ENCODE results near the gene PSMA4.
"Not testable (repeated sequence)": the region's sequence is repeated elsewhere in the genome, so short reads cannot be mapped to it uniquely, and the experiment has no call there.

PSMA4 gene

GRCh38 chr15:78540141-78540870 lies at the start of gene PSMA4:
Gene PSMA4 (plus strand): TSS chr15:78540444. CDS start chr15:78541928, 1,484 bp downstream.
- peak; percentile 98 for DNase-seq (ENCODE audit: low spot score)

- no peak for DNase-seq (ENCODE audit: low spot score)
Measured at GRCh38 chr15:78492872-78493271, 47.4 kb upstream of the PSMA4 start.

- DNase-seq (ENCODE audit: low spot score): no peak
Measured at GRCh38 chr15:78501857-78502256, 38.4 kb upstream of the PSMA4 start.

- DNase-seq (ENCODE audit: low spot score): no peak
Measured at GRCh38 chr15:78502641-78503040, 37.6 kb upstream of the PSMA4 start.

DNA sequence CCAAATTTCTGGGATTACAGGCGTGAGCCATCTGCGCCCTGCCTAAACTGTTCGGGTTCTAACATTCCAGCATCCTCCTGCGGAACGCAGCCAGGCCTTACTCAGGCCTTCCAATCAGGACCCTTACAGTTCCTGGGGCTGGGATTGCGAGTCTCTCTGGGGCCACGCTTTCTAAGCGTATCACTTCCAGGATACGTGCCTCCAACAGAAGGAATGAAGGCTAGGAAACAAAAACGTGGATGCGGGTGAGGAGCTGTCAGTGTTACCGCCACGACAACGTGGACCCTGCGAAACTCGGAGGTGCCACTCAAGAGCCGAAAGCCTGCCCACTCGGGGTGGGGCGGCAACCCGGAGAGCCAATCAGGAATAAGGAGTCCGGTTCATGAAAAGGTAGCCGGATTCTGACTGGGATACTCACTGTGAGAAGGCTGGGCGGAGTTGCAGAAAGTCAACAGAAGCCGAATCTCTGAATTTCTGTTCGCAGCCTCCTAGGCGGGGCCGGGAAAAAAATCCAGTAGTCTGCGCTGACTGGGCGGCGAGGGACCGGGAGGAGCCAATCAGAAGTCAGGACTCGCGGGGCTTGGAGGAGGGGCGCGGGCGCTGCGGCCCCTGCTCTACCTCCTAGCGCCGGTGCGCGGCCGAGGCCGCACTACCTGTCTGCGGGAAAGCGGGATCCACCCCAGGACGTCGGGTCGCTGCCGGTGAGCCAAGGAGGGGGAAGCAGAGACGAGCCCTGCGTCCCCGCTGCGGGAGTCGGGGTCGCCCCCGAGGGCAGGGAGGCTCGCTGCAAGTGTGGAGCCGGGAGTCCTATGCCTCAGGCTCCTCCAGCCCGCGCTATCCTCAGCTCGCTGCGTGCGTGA lies 33.0 kb upstream of the PSMA4 start, which contains the start of gene HYKK:
HYKK (plus strand) TSS at position 607 of the 860 bp plus-strand sequence. CDS start 5,512 bp downstream, outside the sequence.
- DNase-seq (ENCODE audit: low spot score): peak; percentile 100

DNA sequence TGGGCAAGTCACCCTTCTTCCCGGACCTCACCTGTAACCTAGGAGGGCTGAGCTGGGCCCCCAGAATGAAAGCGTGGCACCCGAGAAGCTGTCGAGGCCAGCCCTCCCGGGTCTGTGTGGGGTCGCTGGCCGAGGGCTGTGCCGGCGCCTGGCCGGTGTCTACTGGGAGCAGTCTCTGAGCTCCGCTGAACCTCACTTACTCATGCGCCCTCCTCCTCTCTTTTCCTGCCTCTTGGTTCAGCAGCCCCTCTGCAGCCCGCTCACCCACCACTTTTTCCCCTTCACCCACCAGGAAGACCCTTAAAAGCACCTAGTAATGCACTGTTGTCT lies 32.4 kb upstream of the PSMA4 start:
- peak; percentile 76 for DNase-seq (ENCODE audit: low spot score)

- DNase-seq (ENCODE audit: low spot score): no peak
Measured at GRCh38 chr15:78508272-78508671, 32.0 kb upstream of the PSMA4 start.

- DNase-seq (ENCODE audit: low spot score): no peak
Measured at GRCh38 chr15:78509726-78510312, 30.4 kb upstream of the PSMA4 start.

GRCh38 chr15:78520035-78520434 lies 20.2 kb upstream of the PSMA4 start:
- DNase-seq (ENCODE audit: low spot score): not testable (repeated sequence)

DNA sequence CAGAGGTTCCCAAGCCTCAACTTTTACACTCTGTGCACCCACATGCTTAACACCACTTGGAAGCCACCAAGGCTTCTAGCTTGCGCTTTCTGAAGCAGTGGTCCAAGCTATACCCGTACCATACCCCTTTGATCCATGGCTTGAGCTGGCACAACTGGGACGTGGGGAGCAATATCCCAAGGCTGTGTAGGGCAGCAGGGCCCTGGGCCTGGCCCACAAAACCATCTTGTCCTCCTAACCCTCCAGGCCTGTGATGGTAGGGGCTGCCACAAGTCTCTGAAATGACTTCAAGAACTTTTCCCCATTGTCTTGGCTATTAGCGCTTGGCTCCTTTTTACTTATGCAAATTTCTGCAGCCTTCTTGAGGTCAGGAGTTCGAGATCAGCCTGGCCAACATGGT lies 16.0 kb upstream of the PSMA4 start:
- no peak for DNase-seq (ENCODE audit: low spot score)

DNA sequence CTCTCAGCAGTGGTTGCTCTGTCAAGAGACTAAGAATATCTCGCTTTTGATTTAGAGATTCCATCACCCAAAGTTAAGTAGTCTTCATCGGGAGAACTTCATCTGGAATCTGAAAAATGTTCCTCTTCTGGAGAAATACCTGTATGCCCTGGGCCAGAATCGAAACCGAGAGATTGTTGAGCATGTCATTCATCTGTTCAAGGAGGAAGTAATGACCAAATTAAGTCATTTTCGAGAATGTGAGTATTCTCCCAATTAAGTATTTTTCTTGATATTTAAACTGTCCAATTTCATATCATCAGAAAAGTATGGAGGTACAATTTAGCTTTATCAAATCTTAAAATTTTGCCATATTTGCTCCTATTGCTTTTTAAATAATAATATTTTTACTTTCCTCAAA lies 12.9 kb upstream of the PSMA4 start:
- no peak for DNase-seq (ENCODE audit: low spot score)

- no peak for DNase-seq (ENCODE audit: low spot score)
Measured at GRCh38 chr15:78533331-78533730, 6.9 kb upstream of the PSMA4 start.

- no peak for DNase-seq (ENCODE audit: low spot score)
Measured at GRCh38 chr15:78536134-78536533, 4.1 kb upstream of the PSMA4 start.

DNA sequence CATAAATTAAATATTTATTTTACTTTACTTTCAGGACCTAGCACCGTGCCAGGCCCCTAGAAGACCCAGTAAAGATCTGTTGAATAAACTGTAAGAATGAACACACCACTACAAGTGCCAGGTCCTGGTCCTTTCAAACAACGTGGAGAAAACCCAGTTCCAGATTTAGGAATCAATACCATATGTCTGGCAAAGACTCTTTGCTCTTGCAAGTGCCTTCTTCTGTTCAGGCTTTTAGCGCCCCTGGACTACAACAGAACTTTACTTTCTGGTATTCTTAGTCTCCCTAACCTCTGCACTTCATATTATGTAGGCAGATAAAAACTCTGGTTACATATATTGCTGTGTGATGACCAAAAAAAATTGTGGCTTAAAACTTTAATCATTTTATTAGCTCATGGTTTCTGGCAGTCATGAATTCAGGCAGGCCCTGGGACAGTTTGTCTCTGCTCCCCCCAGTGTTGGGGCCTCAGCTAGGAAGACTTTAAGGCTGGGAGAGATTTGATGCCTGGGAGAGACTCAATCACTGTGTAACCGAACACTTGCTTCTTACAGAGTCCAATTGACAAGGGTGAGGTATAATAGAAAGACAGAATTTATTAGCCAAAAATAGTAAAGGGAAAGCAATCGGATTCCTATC lies 2.9 kb upstream of the PSMA4 start:
- DNase-seq (ENCODE audit: low spot score): no peak

DNA sequence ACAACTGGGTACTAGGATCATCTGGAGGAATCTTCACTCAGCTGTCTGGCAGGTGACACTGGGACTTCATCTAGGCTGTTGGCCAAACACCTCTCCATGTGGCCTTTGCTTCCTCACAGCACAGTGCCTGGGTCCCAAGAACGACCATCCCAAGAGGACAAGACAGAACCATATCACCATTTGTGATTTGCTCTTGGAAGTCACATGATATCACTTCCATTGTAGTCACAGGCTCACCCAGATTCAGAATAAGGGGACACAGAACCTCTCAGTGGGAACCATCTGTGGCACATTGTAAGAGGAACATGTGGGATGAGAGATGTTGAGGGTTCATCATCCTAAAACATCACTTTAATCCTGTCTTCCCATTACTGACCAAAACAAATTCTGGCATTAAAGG lies 1.9 kb upstream of the PSMA4 start:
- no peak for DNase-seq (ENCODE audit: low spot score)

DNA sequence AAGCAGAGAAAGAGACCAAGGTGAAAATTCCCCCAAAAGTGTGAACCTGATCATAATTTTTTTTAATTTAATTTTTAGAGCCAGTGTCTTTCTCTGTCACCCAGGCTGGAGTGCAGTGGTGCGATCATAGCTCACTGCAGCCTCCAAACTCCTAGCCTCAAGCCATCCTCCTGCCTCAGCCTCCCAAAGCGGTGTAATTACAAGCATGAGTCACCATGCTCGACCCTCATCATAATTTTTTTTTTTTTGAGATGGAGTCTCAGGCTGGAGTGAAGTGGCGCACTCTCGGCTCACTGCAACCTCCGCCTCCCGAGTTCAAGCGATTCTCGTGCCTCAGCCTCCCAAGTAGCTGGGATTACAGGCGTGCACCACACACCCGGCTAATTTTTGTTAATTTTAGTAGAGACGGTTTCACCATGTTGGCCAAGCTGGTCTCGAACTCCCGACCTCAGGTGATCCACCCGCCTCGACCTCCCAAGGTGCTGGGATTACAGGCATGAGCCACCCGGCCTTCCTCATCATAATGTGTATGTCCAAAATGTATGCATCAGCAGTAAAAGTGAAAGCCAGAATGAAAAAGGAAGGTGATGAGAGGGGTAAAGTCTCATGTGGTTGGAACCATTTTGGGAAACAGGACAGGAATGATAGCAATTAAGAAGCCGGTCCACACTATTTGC lies 642 bp upstream of the PSMA4 start:
- not testable (repeated sequence) for DNase-seq (ENCODE audit: low spot score)

- DNase-seq (ENCODE audit: low spot score): peak; percentile 12
Measured at GRCh38 chr15:78540871-78541743, 863 bp downstream of the PSMA4 start.

DNA sequence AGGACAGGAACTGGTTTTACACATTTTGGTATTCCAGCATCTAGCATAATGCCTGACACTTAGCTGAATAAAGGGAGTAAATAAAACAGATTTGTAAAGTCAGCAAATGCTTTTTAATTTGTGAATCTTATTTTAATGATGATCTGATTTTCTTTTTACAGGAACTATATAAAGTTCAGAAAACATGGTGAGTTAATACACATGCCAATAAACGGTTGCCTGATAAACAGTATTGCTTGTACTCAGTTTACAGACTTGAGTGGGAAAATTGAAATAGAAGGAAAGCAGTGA lies 1.4 kb downstream of the PSMA4 start:
- DNase-seq (ENCODE audit: low spot score): no peak

- DNase-seq (ENCODE audit: low spot score): no peak
Measured at GRCh38 chr15:78542647-78543046, 2.4 kb downstream of the PSMA4 start.

GRCh38 chr15:78550194-78550593 lies 9.9 kb downstream of the PSMA4 start:
- no peak for DNase-seq (ENCODE audit: low spot score)

DNA sequence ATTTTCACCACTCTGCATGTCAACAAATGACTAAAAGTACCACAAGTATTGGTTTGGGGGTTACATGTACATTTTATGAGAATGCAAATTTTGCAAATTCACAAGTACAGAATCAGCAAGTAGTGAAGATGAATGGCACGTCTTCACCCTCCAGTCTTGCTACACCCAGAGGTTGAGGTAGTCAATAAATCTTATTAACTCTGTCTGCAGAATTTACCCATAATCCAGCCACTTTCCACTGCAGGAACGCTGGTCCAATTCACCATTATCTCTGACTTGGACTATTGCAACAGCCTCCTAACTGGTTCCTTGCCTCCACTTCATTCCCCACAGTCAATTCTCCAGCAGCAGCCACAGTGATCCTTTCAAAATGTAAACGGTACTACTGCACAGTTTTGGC lies 10.6 kb downstream of the PSMA4 start:
- DNase-seq (ENCODE audit: low spot score): no peak
